DND-41 (cell line): ENCODE measurements around the gene LMNTD2.

Experiments used
- ATAC-seq: fragments of 200-7000 bp; cut with Tn5 transposase; 3 replicates; pipeline ENCODE4 v1.9.1; 2021; ENCODE audit warnings: low read depth; ENCODE audit not compliant: insufficient read depth
- DNase-seq: peaks from one replicate; pipeline ENCODE4 v3.0.0-alpha.2; 2020
- H2AFZ ChIP-seq: 2 replicates; pipeline ENCODE4 v1.6.0; 2012; ENCODE audit warnings: low read depth, low read length
- H3K27ac ChIP-seq: 2 replicates; pipeline ENCODE4 v1.5.1; 2012; ENCODE audit warnings: low read length, inconsistent platforms
- H3K27me3 ChIP-seq: fragments of 200-600 bp; sonication (generic); 2 replicates; pipeline ENCODE4 v1.6.0; 2012; ENCODE audit warnings: low read length, mild to moderate bottlenecking, inconsistent platforms; ENCODE audit not compliant: insufficient read depth, poor library complexity
- H3K36me3 ChIP-seq: 2 replicates; pipeline ENCODE4 v1.5.1; 2012; ENCODE audit warnings: low read length, inconsistent platforms; ENCODE audit not compliant: insufficient read depth
- H3K4me1 ChIP-seq: 2 replicates; pipeline ENCODE4 v1.5.1; 2012; ENCODE audit warnings: mild to moderate bottlenecking, low read length; ENCODE audit not compliant: insufficient read depth
- H3K4me2 ChIP-seq: 2 replicates; pipeline ENCODE4 v1.6.0; 2012; ENCODE audit warnings: mild to moderate bottlenecking, moderate library complexity, low read length, inconsistent platforms; ENCODE audit not compliant: insufficient read depth
- H3K4me3 ChIP-seq, 2 experiments: fragments of 200-600 bp in 1 of 2; shearing (Covaris generic) in 1 of 2; 2 replicates each; pipeline ENCODE4 v1.5.1; 2012 to 2016; ENCODE audit warnings: inconsistent platforms in 2 of 2, low read length in 2 of 2, mild to moderate bottlenecking in 2 of 2, low read depth in 1 of 2, moderate library complexity in 1 of 2
- H3K79me2 ChIP-seq: 2 replicates; pipeline ENCODE4 v1.6.0; 2012; ENCODE audit warnings: low read length, inconsistent platforms; ENCODE audit not compliant: insufficient read depth
- H3K9ac ChIP-seq: 2 replicates; pipeline ENCODE4 v1.6.0; 2012; ENCODE audit warnings: low read depth, mild to moderate bottlenecking, inconsistent platforms, low read length, moderate library complexity
- H3K9me3 ChIP-seq: 2 replicates; pipeline ENCODE4 v1.5.1; 2012; ENCODE audit warnings: low read length, moderate library complexity, mild to moderate bottlenecking, inconsistent platforms; ENCODE audit not compliant: insufficient read depth, severe bottlenecking
- H4K20me1 ChIP-seq: 2 replicates; pipeline ENCODE4 v1.6.0; 2012; ENCODE audit warnings: low read length; ENCODE audit not compliant: insufficient read depth
- CTCF ChIP-seq: IDR thresholded peaks from 2 replicates; pipeline ENCODE4 v1.5.1; 2012; ENCODE audit warnings: borderline replicate concordance, low read length, moderate library complexity, mild to moderate bottlenecking; ENCODE audit not compliant: poor library complexity, severe bottlenecking; ENCODE audit errors: extremely low read depth
- EZH2 ChIP-seq: IDR thresholded peaks from 3 replicates; pipeline ENCODE4 v1.6.1; 2012; ENCODE audit warnings: borderline replicate concordance, low read depth, mild to moderate bottlenecking, moderate library complexity, low read length, inconsistent platforms; ENCODE audit not compliant: severe bottlenecking

The LMNTD2 gene

GRCh38 chr11:535210-535518 is 25.4 kb downstream of the LMNTD2 start:
- H3K4me2 ChIP-seq = peak overlapping the region; percentile 98
- no peaks in the 10 kb centered on the region for H3K9me3 ChIP-seq
- no peak overlapping the region for H2AFZ ChIP-seq
- H3K4me1 ChIP-seq = peaks cover 41% of the 10 kb centered on the region
- no peak for TF ChIP-seq CTCF
- TF ChIP-seq EZH2 = no peak
- no peak overlapping the region for H3K27ac ChIP-seq
- peaks cover 36% of the 10 kb centered on the region for H4K20me1 ChIP-seq
- peaks cover 35% of the 10 kb centered on the region for H3K36me3 ChIP-seq
- DNase-seq = no peak
- H3K27me3 ChIP-seq = no peaks in the 10 kb centered on the region
- peak overlapping the region; percentile 88 for H3K9ac ChIP-seq
- H3K4me3 ChIP-seq = peak overlapping the region; percentile 96 to 98; a peak in 3 of 4 replicates
- H3K79me2 ChIP-seq = peaks cover 18% of the 10 kb centered on the region
- no peak for ATAC-seq

- peak; percentile 48 for DNase-seq
Measured at GRCh38 chr11:534396-535209, 25.9 kb downstream of the LMNTD2 start.

GRCh38 chr11:533586-534395 is 26.7 kb downstream of the LMNTD2 start:
- no peak overlapping the region for H3K27ac ChIP-seq

More at GRCh38 chr11:534396-535209, 25.9 kb downstream of the LMNTD2 start:
- H3K4me1 ChIP-seq = peaks cover 41% of the 10 kb centered on the region
- peak overlapping the region; percentile 98 for H3K4me2 ChIP-seq
- no peaks in the 10 kb centered on the region for H3K9me3 ChIP-seq
- ATAC-seq = peak; percentile 18; the same call in 1 of the 3 replicates
- peak overlapping the region; percentile 70 for H3K27ac ChIP-seq
- TF ChIP-seq EZH2 (no peak), CTCF (no peak)
- peak overlapping the region; percentile 60 for H2AFZ ChIP-seq
- H3K9ac ChIP-seq = peak overlapping the region; percentile 88
- peaks cover 35% of the 10 kb centered on the region for H3K36me3 ChIP-seq
- H3K79me2 ChIP-seq = peaks cover 18% of the 10 kb centered on the region
- peaks cover 36% of the 10 kb centered on the region for H4K20me1 ChIP-seq
- no peaks in the 10 kb centered on the region for H3K27me3 ChIP-seq
- peak overlapping the region; percentile 96 to 98 for H3K4me3 ChIP-seq

More at GRCh38 chr11:533586-534395, 26.7 kb downstream of the LMNTD2 start:
- Histone ChIP-seq H3K4me1 (peaks cover 41% of the 10 kb centered on the region), H3K9ac (peak overlapping the region; percentile 88), H3K4me3 (peak overlapping the region; percentile 96 to 98; a peak in 3 of 4 replicates), H3K27me3 (no peaks in the 10 kb centered on the region), H3K36me3 (peaks cover 35% of the 10 kb centered on the region), H4K20me1 (peaks cover 36% of the 10 kb centered on the region), H3K4me2 (peak overlapping the region; percentile 98), H3K9me3 (no peaks in the 10 kb centered on the region), H2AFZ (no peak overlapping the region), H3K79me2 (peaks cover 18% of the 10 kb centered on the region)
- TF ChIP-seq CTCF = no peak
- no peak for TF ChIP-seq EZH2
- no peak for DNase-seq
- ATAC-seq = no peak
